MM.1S (cell line): ENCODE results near the gene SPI1.

Source experiments
- DNase-seq: peaks from one replicate; pipeline ENCODE4 v3.0.0-alpha.2; 2015
- H2AFZ ChIP-seq: fragments of 300-600 bp; sonication (generic); 2 replicates; pipeline ENCODE4 v1.6.0; 2016; ENCODE audit warnings: antibody characterized with exemption, low read length
- H3F3A ChIP-seq: fragments of 300-600 bp; sonication (generic); 2 replicates; pipeline ENCODE4 v1.6.1; 2016; ENCODE audit warnings: mild to moderate bottlenecking, antibody characterized with exemption, low read length, moderate library complexity, mixed read lengths; ENCODE audit not compliant: insufficient read depth
- H3K27ac ChIP-seq: fragments of 300-600 bp; sonication (generic); 2 replicates; pipeline ENCODE4 v1.5.1; 2016; ENCODE audit warnings: mild to moderate bottlenecking, low read length
- H3K27me3 ChIP-seq: fragments of 300-600 bp; sonication (generic); replicated peaks from 2 replicates; pipeline ENCODE4 v1.6.0; 2016; ENCODE audit warnings: low read length; ENCODE audit not compliant: insufficient read depth
- H3K36me3 ChIP-seq: fragments of 300-600 bp; sonication (generic); replicated peaks from 2 replicates; pipeline ENCODE4 v1.6.1; 2016; ENCODE audit warnings: mild to moderate bottlenecking, low read length, mixed read lengths; ENCODE audit not compliant: insufficient read depth
- H3K4me1 ChIP-seq: fragments of 300-600 bp; sonication (generic); 2 replicates; pipeline ENCODE4 v1.6.1; 2016; ENCODE audit warnings: low read length, mixed read lengths
- H3K4me2 ChIP-seq: fragments of 300-600 bp; sonication (generic); 2 replicates; pipeline ENCODE4 v1.6.0; 2016; ENCODE audit warnings: low read depth, low read length
- H3K4me3 ChIP-seq: fragments of 300-600 bp; sonication (generic); 2 replicates; pipeline ENCODE4 v1.5.1; 2016; ENCODE audit warnings: low read length, mixed read lengths
- H3K79me2 ChIP-seq: fragments of 300-600 bp; sonication (generic); 2 replicates; pipeline ENCODE4 v1.6.1; 2016; ENCODE audit warnings: mixed run types, low read length, mixed read lengths
- H3K9ac ChIP-seq: fragments of 300-600 bp; sonication (generic); 2 replicates; pipeline ENCODE4 v1.6.1; 2016; ENCODE audit warnings: low read length, mixed read lengths
- H3K9me2 ChIP-seq: fragments of 300-600 bp; sonication (generic); replicated peaks from 2 replicates; pipeline ENCODE4 v1.6.1; 2016; ENCODE audit warnings: mild to moderate bottlenecking, low read length, mixed read lengths; ENCODE audit not compliant: insufficient read depth
- H3K9me3 ChIP-seq: fragments of 300-600 bp; sonication (generic); replicated peaks from 2 replicates; pipeline ENCODE4 v1.6.1; 2016; ENCODE audit warnings: mild to moderate bottlenecking, low read length, mixed read lengths; ENCODE audit not compliant: insufficient read depth
- H4K20me1 ChIP-seq: fragments of 300-600 bp; sonication (generic); 2 replicates; pipeline ENCODE4 v1.6.1; 2016; ENCODE audit warnings: mild to moderate bottlenecking, low read length, moderate library complexity, mixed read lengths; ENCODE audit not compliant: insufficient read depth
- CTCF ChIP-seq: fragments of 300-600 bp; sonication (generic); IDR thresholded peaks from 2 replicates; pipeline ENCODE4 v1.5.1; 2016; ENCODE audit warnings: antibody characterized with exemption, low read length, mixed read lengths
- EZH2 ChIP-seq: fragments of 300-600 bp; sonication (generic); optimal IDR thresholded peaks from 2 replicates; pipeline ENCODE3; 2017; ENCODE audit warnings: low read depth, mild to moderate bottlenecking, antibody characterized with exemption, low read length, mixed read lengths
- EZH2phosphoT487 ChIP-seq: fragments of 300-600 bp; sonication (generic); IDR thresholded peaks from 2 replicates; pipeline ENCODE4 v1.6.1; 2018; ENCODE audit warnings: antibody characterized with exemption, low read length

SPI1 gene

GRCh38 chr11:47314992-47315391, 63.4 kb downstream of the SPI1 start:
- no peak overlapping the region for H3K4me3 ChIP-seq
- H3K9me2 ChIP-seq, result no peaks in the 10 kb centered on the region
- no peak overlapping the region for H3K27ac ChIP-seq
- no peak overlapping the region for H2AFZ ChIP-seq
- TF ChIP-seq EZH2phosphoT487 (no peak), CTCF (no peak), EZH2 (no peak)
- no peak for DNase-seq
- H3F3A ChIP-seq, result no peaks in the 10 kb centered on the region
- H3K4me2 ChIP-seq, result no peak overlapping the region
- H3K9me3 ChIP-seq, result no peaks in the 10 kb centered on the region
- no peaks in the 10 kb centered on the region for H3K27me3 ChIP-seq
- H3K9ac ChIP-seq, result no peak overlapping the region
- H3K4me1 ChIP-seq, result no peaks in the 10 kb centered on the region
- H3K36me3 ChIP-seq, result no peaks in the 10 kb centered on the region
- H4K20me1 ChIP-seq, result no peaks in the 10 kb centered on the region
- H3K79me2 ChIP-seq, result no peaks in the 10 kb centered on the region

- H3K36me3 ChIP-seq, result no peaks in the 10 kb centered on the region
Measured at GRCh38 chr11:47308050-47308823, 70.1 kb downstream of the SPI1 start.

DNA sequence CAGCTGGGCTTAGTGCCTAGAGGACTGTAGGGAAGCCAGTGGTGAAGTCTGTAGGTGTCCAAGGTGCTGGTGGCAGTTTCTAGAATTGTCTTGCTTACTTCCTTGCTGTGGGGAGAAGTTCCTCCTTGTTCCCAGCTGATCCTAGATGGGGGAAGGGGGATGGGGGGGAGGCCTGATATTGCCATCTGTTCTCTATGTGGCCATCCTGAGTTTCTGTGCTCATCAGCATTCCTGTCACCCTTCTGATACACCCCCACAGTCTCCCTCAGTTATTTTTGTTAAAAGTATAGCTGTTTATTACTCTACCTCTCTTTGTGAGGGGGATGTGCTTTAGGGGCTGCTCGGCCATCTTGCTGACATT, 71.9 kb downstream of the SPI1 start:
- no peaks in the 10 kb centered on the region for H3F3A ChIP-seq
- no peak overlapping the region for H3K4me2 ChIP-seq
- no peak overlapping the region for H3K4me3 ChIP-seq
- H3K27ac ChIP-seq, result no peak overlapping the region
- H3K9ac ChIP-seq, result no peak overlapping the region
- no peaks in the 10 kb centered on the region for H3K9me2 ChIP-seq
- no peaks in the 10 kb centered on the region for H4K20me1 ChIP-seq
- TF ChIP-seq EZH2phosphoT487 (no peak), EZH2 (no peak), CTCF (no peak)
- DNase-seq, result no peak
- 0 out of 2 replicates have a peak, but pooled peaks cover 4% of the 10 kb centered on the region for H3K4me1 ChIP-seq
- H3K36me3 ChIP-seq, result no peaks in the 10 kb centered on the region; the same call in 1 of the 2 replicates
- H3K79me2 ChIP-seq, result no peaks in the 10 kb centered on the region
- H3K27me3 ChIP-seq, result no peaks in the 10 kb centered on the region
- H3K9me3 ChIP-seq, result no peaks in the 10 kb centered on the region
- H2AFZ ChIP-seq, result no peak overlapping the region

More at GRCh38 chr11:47308050-47308823, 70.1 kb downstream of the SPI1 start:
- no peak overlapping the region for H3K9ac ChIP-seq
- no peak overlapping the region for H3K27ac ChIP-seq
- TF ChIP-seq CTCF (no peak), EZH2phosphoT487 (no peak), EZH2 (no peak)
- H3K4me3 ChIP-seq, result no peak overlapping the region
- no peak for DNase-seq
- H3F3A ChIP-seq, result no peaks in the 10 kb centered on the region
- H3K9me3 ChIP-seq, result no peaks in the 10 kb centered on the region
- H3K79me2 ChIP-seq, result no peaks in the 10 kb centered on the region
- H3K27me3 ChIP-seq, result no peaks in the 10 kb centered on the region
- H3K4me2 ChIP-seq, result no peak overlapping the region
- H4K20me1 ChIP-seq, result no peaks in the 10 kb centered on the region
- H2AFZ ChIP-seq, result no peak overlapping the region
- no peaks in the 10 kb centered on the region for H3K9me2 ChIP-seq
- H3K4me1 ChIP-seq, result no peaks in the 10 kb centered on the region
